Heart left ventricle (tissue), 13 donors: ENCODE results near the gene TAF10.

Experiments used
- CTCF ChIP-seq, 12 donors: fragments of 200-600 bp; sonication (generic) in 4 of 12; IDR thresholded peaks; one replicate each; pipeline versions ENCODE4 v1.5.0 to v1.8.0; 2018 to 2022; ENCODE audit warnings: antibody characterized with exemption in 12 of 12, mild to moderate bottlenecking in 5 of 12
- POLR2A ChIP-seq, 2 donors: fragments of 450-650 bp; IDR thresholded peaks; one replicate each; pipeline ENCODE4 v1.6.1; 2017; ENCODE audit warnings: antibody characterized with exemption in 2 of 2, mild to moderate bottlenecking in 2 of 2, moderate library complexity in 2 of 2
- donor health status: ischemic (EF 13 %, LVEDD 7.1; RV severe dilation, severe dysfunction).
- donor health status: DM: no; HTN: yes; CAD: no.
- donor health status: DM: no; HTN: no; CAD: no.
- donor health status: ischemic (EF 25% LVEDD 6.9; RV normal size, moderate dysfunction).
- donor health status: ischemic (EF 25% LVEDD 5.7; RV mildly dilated, moderate dysfunction).
- donor health status: ischemic (EF 35%, LVEDD 5.7; RV mildly dilated, moderate dysfunction).
- donor health status: nonischemic (EF 11% LVEDD 7.7; RV severe dilation, severe dysfunction).
- donor health status: DM: yes; HTN: yes; CAD: no.
- donor health status: PGD.
- donor health status: ischemic (EF 29% LVEDD 5.4; RV normal size, mild dysfunction).
- donor health status: nonischemic (EF 23%, LVEDD 6.1; RV moderate dilation, normal function).

GRCh38 chr11:6611963-6612212 lies 128 bp downstream of the TAF10 start:
- TF ChIP-seq POLR2A (IDR thresholded peaks at IDR 0.05) (no peak), CTCF (IDR thresholded peaks at IDR 0.05) (no peak)
